HG02763 (cell line): ENCODE results near the gene BCAN.

Source experiments
- ATAC-seq: cut with Tn5 transposase; IDR thresholded peaks from one replicate; pipeline ENCODE4 v1.9.1; 2021; ENCODE audit warnings: mild to moderate bottlenecking, moderate library complexity; ENCODE audit not compliant: unreplicated experiment

Gene BCAN

GRCh38 chr1:156643049-156643777 is 1.3 kb downstream of the BCAN start:
- no peak for ATAC-seq

GRCh38 chr1:156643778-156644092 is 1.8 kb downstream of the BCAN start:
- ATAC-seq, result no peak

- no peak for ATAC-seq
Measured at GRCh38 chr1:156644146-156644545, 2.2 kb downstream of the BCAN start.

GRCh38 chr1:156644640-156645039 is 2.7 kb downstream of the BCAN start:
- ATAC-seq, result no peak

GRCh38 chr1:156645056-156645455 is 3.1 kb downstream of the BCAN start:
- no peak for ATAC-seq

- ATAC-seq, result no peak
Measured at GRCh38 chr1:156645666-156646065, 3.7 kb downstream of the BCAN start.

GRCh38 chr1:156646738-156647211 is 4.9 kb downstream of the BCAN start:
- no peak for ATAC-seq

- no peak for ATAC-seq
Measured at GRCh38 chr1:156647351-156647750, 5.4 kb downstream of the BCAN start.

GRCh38 chr1:156648496-156648895 is 6.6 kb downstream of the BCAN start:
- no peak for ATAC-seq

GRCh38 chr1:156648951-156649350 is 7.0 kb downstream of the BCAN start:
- ATAC-seq, result no peak

GRCh38 chr1:156652131-156652991 is 10.4 kb downstream of the BCAN start:
- ATAC-seq, result no peak

- no peak for ATAC-seq
Measured at GRCh38 chr1:156652992-156653355, 11.1 kb downstream of the BCAN start.

- ATAC-seq, result no peak
Measured at GRCh38 chr1:156654700-156655099, 12.8 kb downstream of the BCAN start.

- no peak for ATAC-seq
Measured at GRCh38 chr1:156655151-156655903, 13.4 kb downstream of the BCAN start.

- no peak for ATAC-seq
Measured at GRCh38 chr1:156655904-156656516, 14.1 kb downstream of the BCAN start.

- no peak for ATAC-seq
Measured at GRCh38 chr1:156656806-156657740, 15.2 kb downstream of the BCAN start.

- ATAC-seq, result no peak
Measured at GRCh38 chr1:156657741-156658319, 15.9 kb downstream of the BCAN start.

- no peak for ATAC-seq
Measured at GRCh38 chr1:156658496-156658895, 16.6 kb downstream of the BCAN start.

- no peak for ATAC-seq
Measured at GRCh38 chr1:156658945-156659574, 17.1 kb downstream of the BCAN start.
